CD4-positive, alpha-beta T cell (primary cell): ENCODE results near the gene SLC50A1. TPM values are rescaled to one million over a fixed set of nuclear protein-coding genes. Genes with fewer than 3 reads are reported as not detected.

Source experiments
- ATAC-seq: fragments of 200-7000 bp; cut with Tn5 transposase; one replicate; pipeline ENCODE4 v1.10.0; 2022; ENCODE audit warnings: mild to moderate bottlenecking; ENCODE audit not compliant: poor library complexity
- CTCF ChIA-PET: fragments of 350-600 bp; sonication (Branson Sonifier 250); formaldehyde crosslinking; loops from one replicate; lab custom pipeline; 2021; ENCODE audit warnings: antibody characterized with exemption, inconsistent platforms; lab: Charles Lee
- POLR2A ChIA-PET: fragments of 350-600 bp; sonication (Branson Sonifier 250); formaldehyde crosslinking; loops from one replicate; lab custom pipeline; 2021; ENCODE audit warnings: antibody characterized with exemption, inconsistent platforms; lab: Charles Lee
- DNase-seq, 14 experiments: peaks; one replicate each; pipeline ENCODE4 v3.0.0-alpha.2; 2013 to 2020; ENCODE audit warnings: mixed read lengths in 2 of 14
- H3K27ac ChIP-seq, 2 donors: one replicate each; pipeline versions ENCODE4 v1.5.1 to v1.7.0; 2013; ENCODE audit warnings: low read length in 2 of 2, low read depth in 1 of 2, mild to moderate bottlenecking in 1 of 2
- H3K27me3 ChIP-seq, 2 experiments: 1 replicate in 1 of 2; 2 replicates in 1 of 2; pipeline versions ENCODE4 v1.6.1 to v1.7.0; 2013; ENCODE audit warnings: low read length in 2 of 2, control low read depth in 1 of 2, mild to moderate bottlenecking in 1 of 2, moderate library complexity in 1 of 2; ENCODE audit not compliant: insufficient read depth in 2 of 2, control insufficient read depth in 1 of 2
- H3K36me3 ChIP-seq: one replicate; pipeline ENCODE4 v1.6.1; 2013; ENCODE audit warnings: low read length, control low read depth; ENCODE audit not compliant: insufficient read depth
- H3K4me1 ChIP-seq: one replicate; pipeline ENCODE4 v1.6.1; 2013; ENCODE audit warnings: low read length, control low read depth; ENCODE audit not compliant: insufficient read depth
- H3K4me3 ChIP-seq: one replicate; pipeline ENCODE4 v1.5.1; 2013; ENCODE audit warnings: mild to moderate bottlenecking, low read length, moderate library complexity
- H3K9me3 ChIP-seq, 2 experiments: 1 replicate in 1 of 2; 2 replicates in 1 of 2; pipeline versions ENCODE4 v1.6.1 to v1.7.0; 2013; ENCODE audit warnings: low read length in 2 of 2, mild to moderate bottlenecking in 2 of 2, control low read depth in 1 of 2, moderate library complexity in 1 of 2; ENCODE audit not compliant: control insufficient read depth in 1 of 2, insufficient read depth in 1 of 2
- H3K27ac Mint-ChIP-seq: one replicate; pipeline ENCODE4 v1.8.0; 2020; ENCODE audit warnings: mixed read lengths
- H3K27me3 Mint-ChIP-seq: one replicate; pipeline ENCODE4 v1.8.0; 2021; ENCODE audit warnings: mixed read lengths
- H3K36me3 Mint-ChIP-seq: one replicate; pipeline ENCODE4 v1.8.0; 2021; ENCODE audit warnings: low read depth, mixed read lengths
- H3K4me1 Mint-ChIP-seq: one replicate; pipeline ENCODE4 v1.8.0; 2021; ENCODE audit warnings: low read depth, mixed read lengths
- H3K4me3 Mint-ChIP-seq: one replicate; pipeline ENCODE4 v1.8.0; 2020; ENCODE audit warnings: mild to moderate bottlenecking, mixed read lengths
- H3K9me3 Mint-ChIP-seq: one replicate; pipeline ENCODE4 v1.8.0; 2020; ENCODE audit warnings: mixed read lengths
- intact Hi-C, 2 experiments: fragments of 100-400 bp; cut with DNase I in 1 of 2; cut with micrococcal nuclease in 1 of 2; formaldehyde crosslinking; loops; one replicate each; pipeline versions ENCODE4 v1.15.1 to v1.9.0; 2023 to 2025; cut with DNase I, micrococcal nuclease
- total RNA-seq, 174 experiments: library from RNA in 2 of 174; stranded (reverse) in 2 of 174; gene quantifications; one replicate each; pipeline ENCODE4 v1.2.3 and lab custom pipeline; 2021 to 2026
- TF ChIP-seq, protein P1 (sequence below): fragments of 200-600 bp; IDR thresholded peaks from one replicate; pipeline ENCODE4 v1.8.0; 2022; ENCODE audit warnings: antibody characterized with exemption, mild to moderate bottlenecking

SLC50A1 gene
- total RNA-seq, 2 experiments from 2014 or later, result 10.2 to 12.5 TPM

DNA sequence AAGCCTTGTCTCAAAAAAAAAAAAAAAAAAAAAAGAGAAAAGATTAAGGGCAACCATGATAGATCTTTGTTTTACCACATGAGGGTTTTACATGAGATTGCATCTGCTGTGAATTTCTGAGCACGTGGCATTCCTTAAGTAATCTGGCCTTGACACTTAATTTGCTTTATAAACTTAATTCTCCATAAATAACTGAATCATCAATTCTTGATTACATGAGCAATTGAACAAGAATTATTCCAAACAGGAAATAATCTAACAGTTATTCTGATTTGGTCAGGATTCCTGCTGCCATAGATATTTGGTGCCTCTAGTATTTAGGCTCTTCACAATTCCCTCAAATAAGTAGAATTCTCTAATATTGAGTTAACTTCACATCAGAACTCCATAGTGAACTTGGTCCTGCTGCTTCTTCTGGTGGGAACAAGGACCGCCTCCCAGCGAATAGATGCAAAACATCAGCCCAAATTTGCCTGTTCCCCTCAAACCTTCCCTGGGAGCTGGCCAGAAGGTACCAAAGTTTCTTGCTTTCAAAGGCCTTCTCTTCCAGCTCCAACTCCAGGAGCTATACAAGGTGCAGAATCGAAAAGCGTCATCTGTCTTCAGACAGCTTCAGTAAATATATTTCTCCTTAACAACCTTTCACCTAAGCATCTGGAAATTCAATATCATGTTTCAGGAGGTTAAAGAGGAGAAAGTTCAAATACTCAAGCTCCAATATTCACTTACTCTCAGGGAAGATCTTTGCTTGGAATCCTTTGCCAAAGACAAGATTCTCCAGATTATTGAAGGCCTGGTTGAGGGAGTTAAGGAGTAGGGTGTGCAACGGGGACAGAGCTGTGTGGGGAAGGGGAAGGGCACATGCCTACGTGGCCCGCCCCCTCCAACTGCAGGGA, 36.4 kb downstream of the SLC50A1 start:
- peak; percentile 39 for ATAC-seq
- POLR2A ChIA-PET, result interaction anchor here (0.9 to 4.4 kb wide), 15 partner anchors 22 to 220 kb away, joined by 3 to 31 read pairs (median 6); partner anchors contain the start of genes ADAM15, CLK2 and SLC50A1
- TF ChIP-seq, protein P1, sequence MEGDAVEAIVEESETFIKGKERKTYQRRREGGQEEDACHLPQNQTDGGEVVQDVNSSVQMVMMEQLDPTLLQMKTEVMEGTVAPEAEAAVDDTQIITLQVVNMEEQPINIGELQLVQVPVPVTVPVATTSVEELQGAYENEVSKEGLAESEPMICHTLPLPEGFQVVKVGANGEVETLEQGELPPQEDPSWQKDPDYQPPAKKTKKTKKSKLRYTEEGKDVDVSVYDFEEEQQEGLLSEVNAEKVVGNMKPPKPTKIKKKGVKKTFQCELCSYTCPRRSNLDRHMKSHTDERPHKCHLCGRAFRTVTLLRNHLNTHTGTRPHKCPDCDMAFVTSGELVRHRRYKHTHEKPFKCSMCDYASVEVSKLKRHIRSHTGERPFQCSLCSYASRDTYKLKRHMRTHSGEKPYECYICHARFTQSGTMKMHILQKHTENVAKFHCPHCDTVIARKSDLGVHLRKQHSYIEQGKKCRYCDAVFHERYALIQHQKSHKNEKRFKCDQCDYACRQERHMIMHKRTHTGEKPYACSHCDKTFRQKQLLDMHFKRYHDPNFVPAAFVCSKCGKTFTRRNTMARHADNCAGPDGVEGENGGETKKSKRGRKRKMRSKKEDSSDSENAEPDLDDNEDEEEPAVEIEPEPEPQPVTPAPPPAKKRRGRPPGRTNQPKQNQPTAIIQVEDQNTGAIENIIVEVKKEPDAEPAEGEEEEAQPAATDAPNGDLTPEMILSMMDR, result no peak

DNA sequence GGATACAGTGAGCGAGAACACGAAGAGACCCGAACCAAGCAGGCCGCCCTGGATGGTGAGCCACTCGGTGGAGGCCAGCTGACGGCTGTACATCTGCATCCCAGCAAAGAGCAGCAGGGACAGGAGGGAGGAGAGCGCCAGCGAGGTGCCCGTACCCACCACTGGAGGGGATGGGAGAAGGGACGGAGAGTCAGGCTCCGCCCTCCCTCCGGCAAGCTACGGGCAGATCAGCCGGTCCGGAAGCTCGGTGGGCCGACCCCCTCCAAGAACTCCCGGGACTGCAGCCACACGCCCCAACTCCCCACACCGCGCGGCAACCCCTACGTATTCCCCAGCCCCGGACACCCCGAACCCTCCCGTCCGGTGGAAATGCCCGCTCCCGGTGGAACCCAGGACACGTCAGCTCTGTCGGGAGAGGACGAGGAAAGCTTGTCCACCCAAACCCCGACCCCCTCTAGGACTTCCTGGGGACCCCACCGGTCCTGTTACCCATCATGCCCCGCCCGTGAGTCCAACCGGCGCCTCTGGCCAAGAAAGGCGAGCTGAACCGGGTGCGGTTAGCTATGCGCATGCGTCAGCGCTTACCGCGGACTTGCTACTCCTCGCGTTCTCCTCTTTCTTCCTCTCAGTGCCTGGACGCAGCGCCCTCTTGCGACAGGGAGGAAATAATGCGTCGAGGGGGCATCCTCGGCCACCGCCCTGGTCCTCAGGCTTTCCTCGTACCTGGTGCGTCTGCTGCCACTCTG, 37.3 kb downstream of the SLC50A1 start, which contains the start of gene KRTCAP2:
Gene KRTCAP2 (minus strand): TSS at position 573 of the 746 bp plus-strand sequence. CDS start 80 bp downstream, at position 493.
- DNase-seq (peak; percentile 90 to 97 (median 92)), ATAC-seq (peak; percentile 80)
- no peaks in the 10 kb centered on the region for H3K9me3 ChIP-seq
- no peaks in the 10 kb centered on the region for H3K27me3 ChIP-seq
- ChIA-PET CTCF (interaction anchor here (0.7 to 4.2 kb wide), 21 partner anchors 21 to 693 kb away, joined by 3 to 26 read pairs (median 5); partner anchors contain the start of genes PBXIP1, SYT11 and THBS3), POLR2A (interaction anchor here (0.6 to 4.4 kb wide), 23 partner anchors 21 to 221 kb away, joined by 3 to 31 read pairs (median 5); partner anchors contain the start of genes ADAM15, CLK2, EFNA3 and SCAMP3)
- Mint-ChIP-seq H3K4me1 (peaks cover 55% of the 10 kb centered on the region), H3K4me3 (peak within 1 kb of the TSS; percentile 100), H3K27me3 (no peaks in the 10 kb centered on the region), H3K27ac (peak within 1 kb of the TSS; percentile 95), H3K36me3 (peaks cover 54% of the 10 kb centered on the region), H3K9me3 (no peaks in the 10 kb centered on the region)
- TF ChIP-seq, protein P1, result peak; percentile 84
- H3K4me3 ChIP-seq, result peak within 1 kb of the TSS; percentile 77
- H3K36me3 ChIP-seq, result peaks cover 38% of the 10 kb centered on the region
- peaks cover 58% of the 10 kb centered on the region for H3K4me1 ChIP-seq
- peak within 1 kb of the TSS; percentile 89 to 91 for H3K27ac ChIP-seq
- intact Hi-C loops, result loop anchor here in 1 of 2 experiments (1.0 kb wide), 1 partner anchor 33 kb away; the partner anchor contains the start of gene DPM3

More for the DNA sequence above, 36.4 kb downstream of the SLC50A1 start:
- peaks cover 30% of the 10 kb centered on the region for H3K36me3 ChIP-seq
- no peaks in the 10 kb centered on the region for H3K9me3 ChIP-seq
- H3K9me3 Mint-ChIP-seq, result no peaks in the 10 kb centered on the region
- H3K27ac Mint-ChIP-seq, result peak overlapping the region; percentile 95
- H3K4me1 Mint-ChIP-seq, result peaks cover 63% of the 10 kb centered on the region
- H3K27me3 Mint-ChIP-seq, result peaks cover 3% of the 10 kb centered on the region
- peak overlapping the region; percentile 89 to 91 for H3K27ac ChIP-seq
- DNase-seq, result no peak
- H3K4me1 ChIP-seq, result peaks cover 64% of the 10 kb centered on the region
- peaks cover 0 to under 1% of the 10 kb centered on the region in 2 experiments for H3K27me3 ChIP-seq
- H3K36me3 Mint-ChIP-seq, result peaks cover 47% of the 10 kb centered on the region
- peak overlapping the region; percentile 100 for H3K4me3 Mint-ChIP-seq
- H3K4me3 ChIP-seq, result peak overlapping the region; percentile 77
- intact Hi-C loops, result no loop called here
- CTCF ChIA-PET, result interaction anchor here (0.8 to 4.2 kb wide), 15 partner anchors 22 to 217 kb away, joined by 3 to 26 read pairs (median 7); partner anchors contain the start of genes PBXIP1 and THBS3
